IPS DF 6.9 (cell line): ENCODE results near the gene MRPS34.

Source experiments
- DNase-seq: peaks from one replicate; pipeline ENCODE4 v3.0.0-alpha.2; 2013; ENCODE audit warnings: low read depth, low spot score
- H3K27ac ChIP-seq: one replicate; pipeline ENCODE4 v1.5.1; 2013; ENCODE audit warnings: low read length, control low read depth
- H3K27me3 ChIP-seq: 2 replicates; pipeline ENCODE4 v1.6.1; 2013; ENCODE audit warnings: mild to moderate bottlenecking, low read length; ENCODE audit not compliant: control insufficient read depth, insufficient read depth
- H3K36me3 ChIP-seq: 2 replicates; pipeline ENCODE4 v1.6.1; 2013; ENCODE audit warnings: low read length; ENCODE audit not compliant: control insufficient read depth, insufficient read depth
- H3K4me1 ChIP-seq: 2 replicates; pipeline ENCODE4 v1.6.1; 2013; ENCODE audit warnings: low read length; ENCODE audit not compliant: control insufficient read depth, insufficient read depth
- H3K4me3 ChIP-seq: 2 replicates; pipeline ENCODE4 v1.5.1; 2013; ENCODE audit warnings: mild to moderate bottlenecking, low read length
- H3K9me3 ChIP-seq: 2 replicates; pipeline ENCODE4 v1.6.1; 2013; ENCODE audit warnings: low read length, inconsistent platforms; ENCODE audit not compliant: control insufficient read depth, insufficient read depth
- WGBS: extraction: QIAGEN DNeasy Blood & Tissue Kit; methylation state at CpG from one replicate; pipeline ENCODE4 v1.1.7; 2013; ENCODE audit warnings: mixed read lengths, missing lambda C conversion rate; ENCODE audit not compliant: insufficient read length, insufficient coverage; 5-methylcytosine and 5-hydroxymethylcytosine counted together

MRPS34 gene

GRCh38 chr16:1794908-1795666 lies 22.2 kb upstream of the MRPS34 start:
- DNase-seq: no peak
- Histone ChIP-seq H3K27me3 (no peaks in the 10 kb centered on the region), H3K4me1 (no peaks in the 10 kb centered on the region; the same call in 1 of the 2 replicates), H3K27ac (no peak overlapping the region), H3K4me3 (no peak overlapping the region; the same call in 1 of the 2 replicates), H3K9me3 (peaks cover 3% of the 10 kb centered on the region), H3K36me3 (peaks cover 3% of the 10 kb centered on the region)
- WGBS: no CpG with 5 or more reads among the region's 32 CpGs

- Histone ChIP-seq H3K4me1 (no peaks in the 10 kb centered on the region; the same call in 1 of the 2 replicates), H3K27me3 (no peaks in the 10 kb centered on the region), H3K4me3 (no peak overlapping the region), H3K27ac (no peak overlapping the region), H3K9me3 (peaks cover 3% of the 10 kb centered on the region), H3K36me3 (peaks cover 3% of the 10 kb centered on the region)
- no peak for DNase-seq
- WGBS: no CpG with 5 or more reads among the region's 18 CpGs
Observed at GRCh38 chr16:1794221-1794871, 21.4 kb upstream of the MRPS34 start.

GRCh38 chr16:1793578-1794220 lies 20.8 kb upstream of the MRPS34 start, which contains the start of gene IGFALS:
IGFALS (minus strand) TSS chr16:1793705; CDS start chr16:1793652, 53 bp downstream.
- Histone ChIP-seq H3K4me1 (no peaks in the 10 kb centered on the region; the same call in 1 of the 2 replicates), H3K9me3 (peaks cover 1% of the 10 kb centered on the region), H3K27ac (no peak within 1 kb of the TSS), H3K36me3 (peaks cover 7% of the 10 kb centered on the region), H3K4me3 (no peak within 1 kb of the TSS), H3K27me3 (no peaks in the 10 kb centered on the region)
- no peak for DNase-seq
- WGBS: no CpG with 5 or more reads among the region's 28 CpGs

GRCh38 chr16:1792836-1793577 lies 20.1 kb upstream of the MRPS34 start:
- no peak for DNase-seq
- no CpG with 5 or more reads among the region's 33 CpGs for WGBS
- Histone ChIP-seq H3K4me1 (no peaks in the 10 kb centered on the region; the same call in 1 of the 2 replicates), H3K9me3 (no peaks in the 10 kb centered on the region; the same call in 1 of the 2 replicates), H3K4me3 (no peak overlapping the region), H3K27ac (no peak overlapping the region), H3K36me3 (peaks cover 14% of the 10 kb centered on the region), H3K27me3 (no peaks in the 10 kb centered on the region)

GRCh38 chr16:1791943-1792812 lies 19.2 kb upstream of the MRPS34 start:
- DNase-seq: no peak
- Histone ChIP-seq H3K4me3 (no peak overlapping the region), H3K27ac (no peak overlapping the region), H3K36me3 (peaks cover 17% of the 10 kb centered on the region), H3K9me3 (no peaks in the 10 kb centered on the region; the same call in 1 of the 2 replicates), H3K4me1 (no peaks in the 10 kb centered on the region; the same call in 1 of the 2 replicates), H3K27me3 (no peaks in the 10 kb centered on the region)
- no CpG with 5 or more reads among the region's 59 CpGs for WGBS

GRCh38 chr16:1791256-1791942 lies 18.5 kb upstream of the MRPS34 start:
- DNase-seq: no peak
- WGBS: no CpG with 5 or more reads among the region's 53 CpGs
- no peaks in the 10 kb centered on the region for H3K9me3 ChIP-seq

GRCh38 chr16:1790611-1791255 lies 17.8 kb upstream of the MRPS34 start:
- Histone ChIP-seq H3K27me3 (no peaks in the 10 kb centered on the region), H3K9me3 (no peaks in the 10 kb centered on the region), H3K4me3 (no peak overlapping the region), H3K4me1 (no peaks in the 10 kb centered on the region; the same call in 1 of the 2 replicates), H3K36me3 (peaks cover 27% of the 10 kb centered on the region), H3K27ac (no peak overlapping the region)
- no peak for DNase-seq
- no CpG with 5 or more reads among the region's 44 CpGs for WGBS

More at GRCh38 chr16:1791256-1791942, 18.5 kb upstream of the MRPS34 start:
- no peaks in the 10 kb centered on the region; the same call in 1 of the 2 replicates for H3K4me1 ChIP-seq
- H3K27me3 ChIP-seq: no peaks in the 10 kb centered on the region
- no peak overlapping the region for H3K4me3 ChIP-seq
- H3K27ac ChIP-seq: no peak overlapping the region
- peaks cover 24% of the 10 kb centered on the region for H3K36me3 ChIP-seq

GRCh38 chr16:1790261-1790610 lies 17.3 kb upstream of the MRPS34 start:
- H3K27me3 ChIP-seq: no peaks in the 10 kb centered on the region
- H3K9me3 ChIP-seq: no peaks in the 10 kb centered on the region
- peaks cover 27% of the 10 kb centered on the region for H3K36me3 ChIP-seq
- H3K4me1 ChIP-seq: no peaks in the 10 kb centered on the region; the same call in 1 of the 2 replicates
- no peak overlapping the region for H3K27ac ChIP-seq
- DNase-seq: no peak
- no CpG with 5 or more reads among the region's 15 CpGs for WGBS
- H3K4me3 ChIP-seq: no peak overlapping the region

- H3K4me3 ChIP-seq: no peak overlapping the region
- no CpG with 5 or more reads among the region's 25 CpGs for WGBS
- H3K27ac ChIP-seq: no peak overlapping the region
- no peak for DNase-seq
- H3K36me3 ChIP-seq: peaks cover 31% of the 10 kb centered on the region
- H3K9me3 ChIP-seq: no peaks in the 10 kb centered on the region
- no peaks in the 10 kb centered on the region for H3K27me3 ChIP-seq
- H3K4me1 ChIP-seq: no peaks in the 10 kb centered on the region; the same call in 1 of the 2 replicates
Observed at GRCh38 chr16:1789643-1790045, 16.7 kb upstream of the MRPS34 start.
